Heart left ventricle (tissue), 13 donors: ENCODE measurements around the gene CYB561D1.

Experiments used
- CTCF ChIP-seq, 12 donors: fragments of 200-600 bp; sonication (generic) in 4 of 12; IDR thresholded peaks; one replicate each; pipeline versions ENCODE4 v1.5.0 to v1.8.0; 2018 to 2022; ENCODE audit warnings: antibody characterized with exemption in 12 of 12, mild to moderate bottlenecking in 5 of 12
- POLR2A ChIP-seq, 2 donors: fragments of 450-650 bp; IDR thresholded peaks; one replicate each; pipeline ENCODE4 v1.6.1; 2017; ENCODE audit warnings: antibody characterized with exemption in 2 of 2, mild to moderate bottlenecking in 2 of 2, moderate library complexity in 2 of 2
- donor health status: ischemic (EF 13 %, LVEDD 7.1; RV severe dilation, severe dysfunction).
- donor health status: DM: no; HTN: yes; CAD: no.
- donor health status: DM: no; HTN: no; CAD: no.
- donor health status: ischemic (EF 25% LVEDD 6.9; RV normal size, moderate dysfunction).
- donor health status: ischemic (EF 25% LVEDD 5.7; RV mildly dilated, moderate dysfunction).
- donor health status: ischemic (EF 35%, LVEDD 5.7; RV mildly dilated, moderate dysfunction).
- donor health status: nonischemic (EF 11% LVEDD 7.7; RV severe dilation, severe dysfunction).
- donor health status: DM: yes; HTN: yes; CAD: no.
- donor health status: PGD.
- donor health status: ischemic (EF 29% LVEDD 5.4; RV normal size, mild dysfunction).
- donor health status: nonischemic (EF 23%, LVEDD 6.1; RV moderate dilation, normal function).

GRCh38 chr1:109454497-109455133 is 39.3 kb upstream of the CYB561D1 start:
- TF ChIP-seq POLR2A (IDR thresholded peaks at IDR 0.05) (no peak), CTCF (IDR thresholded peaks at IDR 0.05) (no peak)
